ENCODE measurements around the gene AUTS2.

Gene AUTS2

DNA sequence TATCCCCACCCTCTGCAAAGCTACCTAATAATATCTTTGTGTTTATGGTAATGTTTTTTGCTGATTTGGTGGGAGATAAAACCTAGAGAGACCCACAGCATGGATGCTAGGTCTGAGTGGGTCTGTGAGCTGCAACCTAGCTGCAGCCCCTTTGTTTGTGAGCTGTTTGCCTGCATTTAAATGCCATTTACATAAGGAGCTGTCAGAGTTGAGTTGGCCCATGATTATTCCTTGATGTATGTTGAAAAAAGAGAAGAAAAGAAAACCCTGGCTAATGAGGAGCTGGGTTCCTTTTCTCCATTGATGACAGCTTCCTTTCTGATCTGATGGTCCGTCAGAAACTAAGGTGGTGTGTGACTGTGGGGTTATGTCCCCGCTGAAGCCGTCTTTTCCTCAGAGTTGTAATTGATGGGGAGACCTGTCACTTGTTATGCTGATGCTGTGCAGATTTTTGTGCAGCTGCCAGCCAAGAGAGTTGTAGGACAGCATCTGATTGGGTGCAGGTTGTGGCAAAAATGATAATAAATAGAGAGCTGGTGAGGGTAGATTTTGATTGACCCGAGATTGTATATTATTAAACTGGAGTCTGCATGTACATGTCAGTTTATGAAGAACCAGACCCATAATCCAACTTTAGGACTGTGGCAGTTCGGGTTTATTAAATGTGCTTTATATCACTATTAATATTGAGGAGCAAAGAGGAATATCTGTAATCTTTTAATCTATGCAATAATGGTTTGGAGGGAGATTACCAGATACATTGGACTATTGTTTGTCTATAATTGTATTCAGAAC, 219.8 kb downstream of the AUTS2 start:
- DNase-seq (ENCODE audit: low read depth in 2 of 2), result no peak

DNA sequence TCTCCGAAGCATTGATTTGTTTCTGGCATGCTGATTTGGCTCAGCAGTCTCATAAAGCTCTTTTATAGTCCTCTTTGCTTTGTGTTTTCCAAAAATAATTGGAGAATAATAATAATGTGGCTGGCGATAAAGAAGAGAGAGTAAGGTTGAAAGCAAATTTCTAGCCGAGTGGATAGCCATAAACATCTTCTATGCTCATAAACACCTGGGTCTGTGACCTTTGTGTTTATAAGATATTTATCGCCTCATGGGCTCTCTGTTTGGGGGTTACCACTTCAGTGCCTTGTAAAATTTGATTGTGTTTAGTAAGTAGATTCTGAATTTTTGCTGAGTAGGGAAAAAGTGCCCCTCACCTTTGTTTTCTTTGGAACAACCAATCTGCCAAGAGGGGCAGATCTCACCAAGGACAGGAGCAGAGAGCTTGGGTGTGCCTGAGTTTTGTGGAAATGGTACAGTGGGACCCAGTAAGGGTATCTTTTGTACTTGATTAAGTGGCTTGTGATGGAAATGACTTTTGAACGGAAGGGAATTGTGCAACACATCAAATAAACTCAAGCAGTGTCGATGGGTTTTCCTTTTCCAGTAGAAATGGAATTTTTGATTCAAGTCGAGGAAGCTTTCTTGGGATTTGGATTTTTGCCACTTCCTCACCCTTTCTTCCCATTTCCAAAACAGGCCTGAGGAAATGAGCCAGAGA, 220.5 kb downstream of the AUTS2 start:
- no peak for DNase-seq (ENCODE audit: low read depth in 2 of 2)

DNA sequence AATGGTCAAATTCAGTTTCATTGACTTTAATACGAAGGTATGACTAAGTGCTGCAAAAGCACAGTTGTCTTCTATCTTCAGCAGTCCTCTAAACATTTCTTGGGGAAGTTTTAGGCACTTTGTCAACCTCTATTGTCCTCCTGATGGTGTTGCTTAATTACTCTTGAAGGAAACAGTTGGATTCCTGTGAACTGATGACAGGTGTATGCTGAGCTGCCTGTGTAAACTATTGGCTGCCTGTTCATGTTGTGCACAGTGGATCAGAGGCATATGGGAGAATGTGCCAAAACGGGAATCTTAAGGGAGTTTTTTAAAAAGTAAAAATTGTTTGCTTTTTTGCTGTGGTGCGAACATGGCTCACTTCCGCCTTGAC, 221.0 kb downstream of the AUTS2 start:
- DNase-seq (ENCODE audit: low read depth in 2 of 2), result no peak

DNA sequence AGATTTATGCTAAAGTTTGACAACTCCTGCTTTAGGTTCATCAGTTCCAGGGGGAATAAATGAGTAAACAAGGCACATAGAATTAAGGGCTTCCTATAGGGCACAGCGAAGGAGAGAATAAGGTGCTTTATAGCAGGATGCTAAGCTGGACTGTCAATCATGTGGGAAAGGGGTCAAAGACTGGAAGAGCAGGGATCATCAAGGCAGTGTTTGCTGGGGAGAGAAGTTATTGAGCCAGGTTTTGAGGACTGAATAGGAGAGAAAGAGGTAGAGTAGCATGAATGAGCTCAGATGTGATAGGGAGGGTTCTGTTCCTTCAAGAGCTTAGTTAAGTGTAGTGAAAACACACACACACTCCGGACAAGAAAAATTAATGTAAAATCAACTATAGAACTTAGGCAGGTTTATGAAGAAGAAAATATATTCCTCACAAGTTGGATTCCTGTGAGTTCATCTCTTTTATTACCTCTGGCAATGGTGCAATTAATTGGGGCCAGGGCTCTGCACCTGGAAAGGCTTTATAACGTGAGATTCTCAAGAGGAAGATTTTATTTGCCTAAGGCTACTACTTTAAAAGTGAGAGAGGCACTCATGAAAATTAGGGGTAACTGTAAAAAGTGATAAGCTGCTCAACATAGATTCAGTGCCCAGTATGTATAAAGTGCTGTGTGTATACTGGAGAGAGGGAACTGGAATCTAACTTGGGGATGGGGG, 222.4 kb downstream of the AUTS2 start:
- no peak for DNase-seq (ENCODE audit: low read depth in 2 of 2)

DNA sequence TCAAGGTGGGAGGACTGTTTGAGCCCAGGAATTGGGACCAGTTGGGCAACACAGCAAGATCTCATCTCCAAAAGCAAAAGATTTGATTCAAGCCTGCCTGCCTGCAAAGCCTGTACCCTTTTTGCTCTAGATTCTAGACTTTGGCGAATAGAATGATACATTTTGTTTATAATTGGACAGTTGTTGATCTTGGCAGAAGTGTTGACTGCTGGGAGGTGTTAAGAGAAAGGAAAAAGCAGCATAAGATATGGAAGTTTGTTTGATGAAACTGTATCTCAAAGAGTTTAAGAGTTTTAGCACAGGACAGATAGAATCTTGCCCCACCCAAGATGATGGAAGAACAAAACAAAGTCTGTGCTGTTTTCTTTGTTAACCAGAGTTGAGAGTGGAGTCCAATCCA, 224.1 kb downstream of the AUTS2 start:
- DNase-seq (ENCODE audit: low read depth in 2 of 2), result no peak

DNA sequence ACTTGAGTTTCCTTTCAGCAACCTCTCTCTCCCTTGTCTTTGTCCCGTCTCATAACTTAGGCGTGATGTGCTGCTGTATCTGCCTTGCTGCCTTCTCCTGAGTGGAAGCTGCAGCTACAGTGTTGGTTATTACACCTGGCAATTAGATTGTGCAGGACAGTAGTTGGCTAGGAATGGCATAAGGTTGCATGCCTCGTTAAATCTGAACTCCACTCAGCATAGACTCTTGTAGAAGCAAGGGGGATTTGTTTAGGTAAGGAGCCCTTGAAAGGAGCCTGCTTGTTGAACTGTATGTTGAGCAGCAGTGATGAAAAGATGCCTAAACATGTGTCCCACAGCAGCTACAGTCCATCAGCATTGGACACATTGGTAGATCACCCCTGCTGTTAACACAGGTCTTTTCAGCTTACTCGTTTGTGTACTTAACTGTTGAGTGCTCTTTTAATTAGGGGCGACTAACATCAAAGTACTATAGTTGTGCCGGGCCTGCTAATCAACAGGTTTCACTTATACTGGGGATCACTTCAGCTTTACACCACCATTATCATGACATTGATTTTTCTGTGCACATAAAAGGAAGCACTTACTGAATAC, 225.0 kb downstream of the AUTS2 start:
- no peak for DNase-seq (ENCODE audit: low read depth in 2 of 2)

DNA sequence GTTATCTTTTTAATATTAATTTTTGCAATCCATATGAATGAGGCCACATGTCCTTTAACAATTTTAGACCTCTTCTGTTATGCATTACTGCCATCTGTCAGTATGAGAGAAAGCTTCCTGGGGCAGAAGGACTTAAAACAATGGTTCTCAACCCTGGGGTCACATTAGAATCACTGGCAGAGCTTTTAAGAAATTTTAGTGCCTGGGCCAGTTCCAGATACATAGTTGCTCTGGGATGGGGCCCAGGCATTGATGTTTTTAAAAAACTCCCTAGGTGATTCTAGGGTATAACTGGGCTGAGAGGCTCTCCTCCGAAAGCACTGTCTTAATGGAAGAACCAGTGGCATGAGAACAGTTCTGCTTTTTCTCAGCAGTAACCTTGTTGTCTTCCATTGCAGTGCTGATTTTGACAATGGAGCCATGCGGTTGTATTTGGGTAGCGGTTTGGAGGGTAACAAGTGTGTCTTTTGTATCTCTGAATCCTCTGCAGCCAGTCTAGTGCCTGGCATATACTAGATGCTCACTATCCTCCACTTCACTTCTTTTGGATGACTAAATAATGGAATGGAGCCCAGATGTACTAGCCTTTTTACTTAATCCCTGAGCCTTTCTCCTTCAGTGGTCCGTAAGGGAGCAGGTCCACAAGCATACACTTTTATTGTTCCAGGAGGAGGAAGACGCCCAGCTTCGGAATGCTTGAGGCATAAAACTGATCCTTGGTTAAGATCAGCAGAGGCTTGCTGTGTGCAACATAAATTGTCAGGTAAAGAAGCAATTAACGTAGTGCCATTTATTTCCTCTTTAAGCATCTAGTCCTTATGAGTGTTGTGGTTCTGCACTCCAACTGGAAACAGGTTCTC, 227.1 kb downstream of the AUTS2 start:
- no peak for DNase-seq (ENCODE audit: low read depth in 2 of 2)

DNA sequence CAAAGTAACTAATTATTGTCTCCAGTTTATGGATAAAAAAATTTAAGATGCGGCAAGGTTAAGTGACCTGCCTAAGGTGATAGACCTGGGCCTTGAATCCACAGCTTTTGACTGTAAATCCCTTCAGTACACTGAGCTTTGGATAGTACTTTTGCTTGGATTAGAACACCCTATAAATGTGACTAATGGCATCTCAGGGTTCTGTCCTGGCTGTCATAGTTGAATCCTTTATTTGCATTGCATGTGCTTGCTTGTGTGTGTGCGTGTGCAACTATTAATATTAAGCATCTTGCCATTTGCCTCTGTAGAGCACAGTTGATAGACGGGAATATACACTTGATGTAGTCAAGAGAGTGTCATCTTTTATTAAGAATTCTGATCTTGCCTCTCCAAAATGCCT, 228.0 kb downstream of the AUTS2 start:
- DNase-seq (ENCODE audit: low read depth in 2 of 2), result no peak

DNA sequence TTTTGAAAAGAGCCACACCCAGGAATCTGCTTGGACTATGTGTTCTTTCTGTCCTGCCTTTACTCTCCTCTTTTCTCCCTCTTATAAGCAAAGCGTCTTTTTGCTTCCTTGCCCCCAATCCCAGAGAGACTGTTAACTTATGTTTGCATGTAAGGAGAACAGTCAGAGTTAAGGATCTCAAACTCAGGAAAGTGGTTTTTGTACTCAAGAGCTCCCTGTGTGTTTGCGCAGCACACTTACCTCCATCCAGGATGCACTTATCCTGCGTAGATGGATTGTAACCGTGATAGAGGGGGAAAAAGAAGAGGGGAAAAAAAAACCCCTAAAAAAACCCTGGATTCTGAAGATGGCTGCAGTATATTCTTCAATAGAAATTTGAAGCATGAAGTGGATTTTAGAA, 228.9 kb downstream of the AUTS2 start:
- no peak for DNase-seq (ENCODE audit: low read depth in 2 of 2)

DNA sequence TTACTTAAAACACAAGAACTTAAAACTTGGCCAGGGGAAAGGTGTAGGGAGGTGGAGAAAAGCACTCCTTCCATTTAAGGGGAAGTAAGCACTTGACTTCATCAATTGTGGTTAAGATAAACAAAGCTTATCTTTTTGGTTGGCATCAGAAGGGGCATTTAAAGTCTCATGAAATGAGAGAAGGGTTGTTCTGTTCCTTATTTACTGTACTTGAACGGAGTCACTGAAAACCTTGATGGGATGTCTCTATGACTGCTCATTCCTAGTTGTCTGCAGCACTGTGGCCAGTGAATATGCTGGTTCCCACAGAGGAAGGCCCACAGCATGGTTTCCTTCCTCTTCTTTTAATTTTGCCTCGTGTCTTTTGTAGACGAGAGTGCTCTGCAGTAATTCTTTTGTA, 229.3 kb downstream of the AUTS2 start:
- DNase-seq (ENCODE audit: low read depth in 2 of 2), result no peak

DNA sequence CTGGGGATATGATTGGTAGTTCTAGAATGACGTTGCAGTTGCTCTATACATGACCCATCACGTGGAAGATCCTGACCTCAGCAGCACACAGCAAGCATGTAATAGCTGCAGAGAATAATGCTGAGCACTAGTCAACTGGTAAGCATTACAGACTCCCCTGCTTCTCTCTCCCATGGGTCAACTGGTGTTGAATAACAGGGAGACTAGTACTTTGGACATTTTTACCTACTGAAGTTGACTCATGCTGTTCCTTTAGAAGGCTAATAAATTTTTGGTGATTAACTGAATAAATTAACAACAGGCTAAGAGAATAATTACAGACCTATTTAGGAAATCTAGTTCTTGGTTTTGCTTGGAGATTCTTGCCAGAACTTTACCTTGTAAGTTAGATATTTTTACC, 234.1 kb downstream of the AUTS2 start:
- no peak for DNase-seq (ENCODE audit: low read depth in 2 of 2)

DNA sequence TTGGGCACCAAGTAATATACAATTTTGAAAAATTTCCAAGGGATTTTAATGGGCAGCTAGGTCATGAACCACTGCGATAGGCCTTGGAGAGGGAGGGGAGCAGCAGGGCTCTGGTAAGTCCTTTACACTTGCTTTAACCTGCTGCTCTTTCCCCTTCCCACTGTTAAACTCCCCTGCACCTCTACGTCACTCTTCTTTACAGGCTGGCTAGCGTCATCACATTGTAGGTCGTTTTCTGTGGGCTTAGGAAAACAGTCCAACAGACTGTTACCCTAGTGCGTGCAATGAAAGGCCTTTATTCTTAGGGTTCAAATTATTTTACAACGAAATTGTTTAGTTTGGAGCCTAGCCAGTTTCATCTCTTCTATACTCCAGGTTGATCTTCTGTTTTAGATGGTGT, 235.7 kb downstream of the AUTS2 start:
- no peak for DNase-seq (ENCODE audit: low read depth in 2 of 2)

DNA sequence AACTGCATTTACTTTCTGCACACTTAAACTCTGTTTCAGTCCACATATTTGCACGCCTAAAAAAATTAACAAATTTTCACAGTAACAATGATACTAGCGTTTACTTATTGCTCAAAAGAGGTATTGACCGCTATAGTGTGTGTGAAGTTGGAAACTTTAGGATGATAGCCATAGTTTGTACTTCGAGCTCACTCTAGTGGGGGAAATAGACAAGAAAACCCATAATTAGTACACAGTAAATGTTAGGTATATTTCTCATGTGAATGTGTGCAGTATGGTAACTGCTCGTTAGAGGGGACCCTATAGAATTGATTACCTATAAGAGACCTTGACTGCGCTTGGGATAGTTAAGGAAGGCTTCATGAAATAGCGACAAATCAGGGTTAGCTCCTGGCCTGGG, 238.4 kb downstream of the AUTS2 start:
- DNase-seq (ENCODE audit: low read depth in 2 of 2), result no peak

DNA sequence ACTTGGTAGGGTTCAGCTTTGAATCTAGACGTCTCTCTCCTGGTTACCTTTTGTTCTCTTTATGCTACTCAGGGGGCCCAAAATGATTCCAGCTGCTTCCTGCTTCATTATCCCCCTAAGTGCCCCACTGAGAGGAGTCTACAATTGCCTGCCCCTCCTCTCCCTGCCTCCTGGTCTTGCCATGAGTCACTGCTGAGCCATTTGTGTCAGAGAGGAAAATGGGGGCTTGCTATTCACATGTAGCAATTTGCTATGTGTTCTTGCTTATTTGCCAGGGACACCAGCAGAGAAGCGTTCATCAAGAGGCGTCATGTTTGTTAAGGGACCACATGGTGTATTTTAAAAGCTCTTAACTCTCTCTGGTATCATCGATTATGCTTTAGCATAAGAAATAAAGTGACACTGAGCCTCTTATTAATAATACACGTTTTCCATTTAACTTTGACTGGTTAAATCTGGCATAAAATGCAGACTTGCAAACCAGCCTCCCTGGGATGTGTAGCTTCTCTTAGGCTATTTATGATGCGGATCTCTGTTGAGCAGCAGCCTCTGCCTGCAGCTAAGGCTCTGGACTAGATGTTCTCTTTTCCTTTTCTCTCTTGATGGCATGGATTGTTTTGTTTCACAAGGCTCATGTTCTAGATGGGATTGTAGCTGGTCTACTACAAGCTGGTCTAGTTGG, 239.3 kb downstream of the AUTS2 start:
- no peak for DNase-seq (ENCODE audit: low read depth in 2 of 2)

DNA sequence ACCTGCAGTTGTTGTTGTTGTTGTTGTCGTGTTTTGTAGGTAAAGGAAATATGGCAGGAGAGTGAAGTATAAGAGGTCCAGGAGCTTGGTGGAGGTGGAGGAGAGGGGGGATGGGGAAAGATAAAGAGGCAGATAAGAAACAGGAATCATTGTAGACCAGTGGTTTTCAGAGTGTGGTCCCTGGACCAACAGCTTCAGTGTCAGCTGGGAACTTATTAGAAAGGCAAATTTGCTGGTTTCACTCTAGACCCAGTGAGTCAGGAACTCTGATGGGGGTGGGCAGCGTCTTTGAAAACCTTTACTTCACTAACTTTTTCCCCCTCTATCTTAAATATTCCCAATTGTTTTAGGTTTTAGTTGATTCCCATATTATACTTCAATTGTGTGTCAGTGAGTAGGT, 241.5 kb downstream of the AUTS2 start:
- DNase-seq (ENCODE audit: low read depth in 2 of 2), result no peak

DNA sequence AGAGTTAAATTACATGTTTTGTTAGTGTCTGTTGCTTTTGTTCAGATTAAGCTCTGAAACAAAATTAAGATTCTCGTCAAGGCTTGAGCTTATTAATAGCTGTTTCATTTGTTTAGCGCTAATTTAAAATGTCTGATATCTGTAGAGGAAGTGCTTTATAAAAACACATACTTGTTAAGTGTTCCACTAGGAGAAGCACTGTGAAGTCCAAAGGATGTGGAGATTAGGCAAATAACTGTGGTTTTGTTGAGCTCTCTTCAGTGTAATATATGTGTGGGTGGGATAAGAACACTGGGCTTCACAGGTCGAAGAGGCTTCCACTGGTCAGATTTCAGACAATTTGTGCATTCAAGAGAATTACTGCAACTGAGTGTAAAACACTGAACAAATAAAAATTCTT, 242.0 kb downstream of the AUTS2 start:
- DNase-seq (ENCODE audit: low read depth in 2 of 2), result no peak

DNA sequence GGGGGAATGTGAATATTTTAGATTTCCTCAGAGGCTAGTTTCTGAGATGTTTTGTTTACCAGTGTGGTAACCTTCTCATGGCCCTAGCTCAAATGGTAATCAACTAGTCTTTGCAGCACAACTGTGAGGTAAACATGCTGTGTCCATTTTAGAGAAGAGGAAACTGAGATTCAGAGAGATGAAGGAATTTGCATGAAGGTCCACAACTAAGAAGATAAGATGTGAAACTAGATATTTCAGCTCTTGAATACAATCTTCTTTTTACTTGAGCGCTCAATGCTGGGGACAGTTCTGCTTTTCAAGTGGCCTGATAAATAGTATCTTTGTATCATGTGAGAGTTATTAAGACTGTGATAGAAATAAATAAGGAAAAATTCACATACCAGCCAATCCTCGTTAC, 245.4 kb downstream of the AUTS2 start:
- DNase-seq (ENCODE audit: low read depth in 2 of 2), result no peak

DNA sequence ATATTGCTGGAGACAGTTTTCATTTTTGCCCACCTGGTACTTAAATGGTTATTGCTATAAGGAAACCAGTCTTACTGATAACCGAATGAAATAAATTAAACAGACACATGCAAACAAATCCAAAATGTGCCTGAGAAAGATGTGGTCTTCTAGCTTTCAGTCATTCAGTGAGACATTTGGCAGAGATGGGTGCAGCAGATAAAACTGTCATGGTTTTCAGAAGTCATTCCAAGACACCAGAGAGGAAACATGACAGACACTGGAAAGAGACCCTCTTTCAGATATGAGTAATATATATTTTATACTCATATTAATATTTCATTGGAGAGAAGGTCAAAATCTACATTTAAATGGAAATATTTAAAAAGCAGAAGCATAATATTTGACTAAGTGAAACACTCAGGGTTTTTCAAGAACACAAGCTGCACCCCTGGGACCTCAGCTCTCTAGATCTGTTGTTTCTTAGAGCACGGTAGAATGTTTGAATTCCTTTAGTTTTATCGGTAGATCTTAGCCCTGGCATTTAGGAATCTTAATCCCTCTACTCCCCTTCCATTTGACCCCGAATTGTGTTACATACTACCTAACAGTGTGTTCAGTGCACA, 246.1 kb downstream of the AUTS2 start:
- no peak for DNase-seq (ENCODE audit: low read depth in 2 of 2)

DNA sequence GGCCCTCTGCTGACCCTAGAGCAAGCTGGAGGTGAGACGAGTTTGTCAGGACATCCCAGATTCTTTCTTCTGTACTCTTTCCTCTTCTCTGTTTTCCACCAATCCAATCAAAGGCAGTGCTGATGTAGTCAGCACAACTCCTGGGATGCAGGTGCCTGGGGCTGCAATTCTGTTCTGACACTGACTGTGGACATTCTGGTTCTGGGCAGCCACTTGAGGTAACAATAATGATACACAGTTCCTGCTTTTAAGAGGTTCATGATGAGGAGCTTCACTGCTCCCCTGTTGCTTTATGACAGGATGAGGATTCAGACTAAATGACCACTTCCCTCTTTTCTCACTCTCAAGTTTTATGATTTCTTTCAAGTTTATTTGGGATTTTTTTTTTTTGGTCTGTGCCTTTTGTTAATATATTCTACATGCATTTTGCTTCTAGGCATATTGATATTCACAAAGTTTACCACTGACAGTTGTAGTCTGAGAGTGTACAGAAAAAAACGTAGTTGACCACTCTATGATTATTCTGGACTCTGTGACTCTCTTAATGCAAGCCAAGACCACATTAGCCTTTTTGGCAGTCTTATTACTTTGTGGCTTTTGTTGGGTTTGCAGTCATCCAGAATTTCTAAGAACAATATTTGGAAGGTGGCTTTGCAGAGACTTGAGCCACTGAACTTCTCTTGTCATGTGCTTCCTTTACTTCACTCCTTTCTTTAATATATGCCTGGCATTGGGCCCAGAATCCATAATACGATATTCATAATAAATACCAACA, 247.6 kb downstream of the AUTS2 start:
- no peak for DNase-seq (ENCODE audit: low read depth in 2 of 2)

Measured in activated CD8-positive, alpha-beta memory T cell treated with anti-CD3 and anti-CD28 coated beads for 4 hours (primary cell).